OCI-LY1 (cell line): Measurements from ENCODE around the gene ORC3.

Experiments
- EZH2 ChIP-seq: fragments of 200-600 bp; sonication (generic), shearing (Covaris generic); IDR thresholded peaks from 2 replicates; pipeline ENCODE4 v1.8.0; 2017; ENCODE audit warnings: borderline replicate concordance, mixed run types, mild to moderate bottlenecking, antibody characterized with exemption, low read length, moderate library complexity, mixed read lengths
- TF ChIP-seq, protein P1 (sequence below): fragments of 200-600 bp; sonication (generic), shearing (Covaris generic); IDR thresholded peaks from 2 replicates; pipeline ENCODE4 v1.5.1; 2017; ENCODE audit warnings: mild to moderate bottlenecking, antibody characterized with exemption, low read length, moderate library complexity, mixed read lengths

DNA sequence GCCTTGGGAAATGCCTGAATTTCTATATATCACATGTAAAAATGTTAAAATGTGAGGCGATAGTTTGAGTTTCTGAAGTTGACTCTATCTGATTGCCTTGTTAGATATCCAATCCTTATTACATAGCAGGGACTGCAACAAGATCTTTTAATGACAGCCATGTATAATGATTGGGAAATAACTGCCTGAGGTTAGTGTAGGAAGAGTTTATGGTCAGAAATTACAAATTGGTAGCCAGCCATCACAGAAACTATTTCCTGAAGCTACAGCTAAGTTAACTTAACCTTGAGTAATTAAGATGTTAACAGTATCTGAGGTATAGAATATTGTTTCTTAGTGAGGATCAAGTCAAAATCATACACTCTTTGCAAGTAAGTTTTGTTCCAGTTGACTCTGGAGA lies 71.1 kb downstream of the ORC3 start:
- TF ChIP-seq, protein P1, sequence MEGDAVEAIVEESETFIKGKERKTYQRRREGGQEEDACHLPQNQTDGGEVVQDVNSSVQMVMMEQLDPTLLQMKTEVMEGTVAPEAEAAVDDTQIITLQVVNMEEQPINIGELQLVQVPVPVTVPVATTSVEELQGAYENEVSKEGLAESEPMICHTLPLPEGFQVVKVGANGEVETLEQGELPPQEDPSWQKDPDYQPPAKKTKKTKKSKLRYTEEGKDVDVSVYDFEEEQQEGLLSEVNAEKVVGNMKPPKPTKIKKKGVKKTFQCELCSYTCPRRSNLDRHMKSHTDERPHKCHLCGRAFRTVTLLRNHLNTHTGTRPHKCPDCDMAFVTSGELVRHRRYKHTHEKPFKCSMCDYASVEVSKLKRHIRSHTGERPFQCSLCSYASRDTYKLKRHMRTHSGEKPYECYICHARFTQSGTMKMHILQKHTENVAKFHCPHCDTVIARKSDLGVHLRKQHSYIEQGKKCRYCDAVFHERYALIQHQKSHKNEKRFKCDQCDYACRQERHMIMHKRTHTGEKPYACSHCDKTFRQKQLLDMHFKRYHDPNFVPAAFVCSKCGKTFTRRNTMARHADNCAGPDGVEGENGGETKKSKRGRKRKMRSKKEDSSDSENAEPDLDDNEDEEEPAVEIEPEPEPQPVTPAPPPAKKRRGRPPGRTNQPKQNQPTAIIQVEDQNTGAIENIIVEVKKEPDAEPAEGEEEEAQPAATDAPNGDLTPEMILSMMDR: no peak
- no peak for TF ChIP-seq EZH2
